ENCODE results near the gene ATP13A4.
"Not testable (repeated sequence)": the region's sequence is repeated elsewhere in the genome, so short reads cannot be mapped to it uniquely, and the experiment has no call there.

DNA sequence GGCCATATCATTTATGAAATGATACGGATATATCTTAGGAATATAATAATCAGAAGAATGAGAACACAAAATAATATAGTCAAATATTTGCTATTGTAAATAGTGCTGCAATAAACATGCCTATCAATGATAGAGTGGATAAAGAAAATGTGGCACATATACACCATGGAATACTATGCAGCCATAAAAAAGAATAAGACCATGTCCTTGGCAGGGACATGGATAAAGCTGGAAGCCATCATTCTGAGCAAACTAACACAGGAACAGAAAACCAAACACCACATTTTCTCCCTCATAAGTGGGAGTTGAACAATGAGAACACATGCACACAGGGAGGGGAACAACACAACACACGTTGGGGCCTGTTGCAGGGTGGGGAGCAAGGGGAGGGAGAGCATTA, 28.6 kb downstream of the ATP13A4 start:
- TF ChIP-seq, protein P1, sequence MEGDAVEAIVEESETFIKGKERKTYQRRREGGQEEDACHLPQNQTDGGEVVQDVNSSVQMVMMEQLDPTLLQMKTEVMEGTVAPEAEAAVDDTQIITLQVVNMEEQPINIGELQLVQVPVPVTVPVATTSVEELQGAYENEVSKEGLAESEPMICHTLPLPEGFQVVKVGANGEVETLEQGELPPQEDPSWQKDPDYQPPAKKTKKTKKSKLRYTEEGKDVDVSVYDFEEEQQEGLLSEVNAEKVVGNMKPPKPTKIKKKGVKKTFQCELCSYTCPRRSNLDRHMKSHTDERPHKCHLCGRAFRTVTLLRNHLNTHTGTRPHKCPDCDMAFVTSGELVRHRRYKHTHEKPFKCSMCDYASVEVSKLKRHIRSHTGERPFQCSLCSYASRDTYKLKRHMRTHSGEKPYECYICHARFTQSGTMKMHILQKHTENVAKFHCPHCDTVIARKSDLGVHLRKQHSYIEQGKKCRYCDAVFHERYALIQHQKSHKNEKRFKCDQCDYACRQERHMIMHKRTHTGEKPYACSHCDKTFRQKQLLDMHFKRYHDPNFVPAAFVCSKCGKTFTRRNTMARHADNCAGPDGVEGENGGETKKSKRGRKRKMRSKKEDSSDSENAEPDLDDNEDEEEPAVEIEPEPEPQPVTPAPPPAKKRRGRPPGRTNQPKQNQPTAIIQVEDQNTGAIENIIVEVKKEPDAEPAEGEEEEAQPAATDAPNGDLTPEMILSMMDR (IDR thresholded peaks at IDR 0.05): not testable (repeated sequence)
- TF ChIP-seq POLR2A, POLR2AphosphoS5 (IDR thresholded peaks at IDR 0.05): not testable (repeated sequence)
